HG02885 (cell line): ENCODE measurements around the gene PASD1.
"Not testable (repeated sequence)": the region's sequence is repeated elsewhere in the genome, so short reads cannot be mapped to it uniquely, and the experiment has no call there.

Source experiments
- ATAC-seq: cut with Tn5 transposase; IDR thresholded peaks from one replicate; pipeline ENCODE4 v1.9.1; 2021; ENCODE audit warnings: mild to moderate bottlenecking; ENCODE audit not compliant: unreplicated experiment, poor library complexity

Gene PASD1

GRCh38 chrX:151563449-151563848 lies at the start of gene PASD1:
Gene PASD1, plus strand, starts transcription at chrX:151563675. Its CDS starts 37,879 bp downstream, at chrX:151601554.
- no peak for ATAC-seq

GRCh38 chrX:151515237-151515636 lies 48.2 kb upstream of the PASD1 start:
- no peak for ATAC-seq

GRCh38 chrX:151516538-151517187 lies 46.8 kb upstream of the PASD1 start:
- no peak for ATAC-seq

GRCh38 chrX:151517421-151517820 lies 46.1 kb upstream of the PASD1 start:
- ATAC-seq = no peak

- no peak for ATAC-seq
These were observed 40.1 kb upstream of the PASD1 start for GRCh38 chrX:151523351-151523750.

GRCh38 chrX:151536571-151536970 lies 26.9 kb upstream of the PASD1 start:
- no peak for ATAC-seq

GRCh38 chrX:151537572-151537971 lies 25.9 kb upstream of the PASD1 start:
- ATAC-seq = no peak

- no peak for ATAC-seq
These were observed 25.0 kb upstream of the PASD1 start for GRCh38 chrX:151538190-151539122.

- ATAC-seq = peak; percentile 73
These were observed 19.8 kb upstream of the PASD1 start for GRCh38 chrX:151543706-151544105.

- ATAC-seq = not testable (repeated sequence)
These were observed 17.2 kb upstream of the PASD1 start for GRCh38 chrX:151546226-151546625.

- ATAC-seq = not testable (repeated sequence)
These were observed 12.3 kb upstream of the PASD1 start for GRCh38 chrX:151551176-151551575.

- ATAC-seq = no peak
These were observed 10.7 kb upstream of the PASD1 start for GRCh38 chrX:151552743-151553142.

GRCh38 chrX:151555301-151555700 lies 8.2 kb upstream of the PASD1 start:
- ATAC-seq = not testable (repeated sequence)

GRCh38 chrX:151562485-151562884 lies 990 bp upstream of the PASD1 start:
- ATAC-seq = not testable (repeated sequence)

GRCh38 chrX:151563003-151563402 lies 472 bp upstream of the PASD1 start:
- not testable (repeated sequence) for ATAC-seq

- no peak for ATAC-seq
These were observed 560 bp downstream of the PASD1 start for GRCh38 chrX:151564035-151564434.

- not testable (repeated sequence) for ATAC-seq
These were observed 3.4 kb downstream of the PASD1 start for GRCh38 chrX:151566872-151567271.

- ATAC-seq = no peak
These were observed 7.1 kb downstream of the PASD1 start for GRCh38 chrX:151570561-151570960.

- not testable (repeated sequence) for ATAC-seq
These were observed 29.9 kb downstream of the PASD1 start for GRCh38 chrX:151593384-151593783.

- no peak for ATAC-seq
These were observed 32.8 kb downstream of the PASD1 start for GRCh38 chrX:151596282-151596681.

GRCh38 chrX:151604931-151605330 lies 41.5 kb downstream of the PASD1 start:
- no peak for ATAC-seq
